HUES6 (cell line): ENCODE results near the gene OR4N5.
"Not testable (repeated sequence)": the region's sequence is repeated elsewhere in the genome, so short reads cannot be mapped to it uniquely, and the experiment has no call there.

ENCODE experiments used
- H3K27ac ChIP-seq: 2 replicates; pipeline ENCODE4 v1.7.0; 2013; ENCODE audit warnings: low read depth, mild to moderate bottlenecking, low read length, inconsistent platforms
- H3K27me3 ChIP-seq: 2 replicates; pipeline ENCODE4 v1.6.1; 2013; ENCODE audit warnings: low read length; ENCODE audit not compliant: control insufficient read depth, insufficient read depth
- H3K36me3 ChIP-seq: 2 replicates; pipeline ENCODE4 v1.6.1; 2013; ENCODE audit warnings: low read length; ENCODE audit not compliant: control insufficient read depth, insufficient read depth
- H3K4me1 ChIP-seq: 2 replicates; pipeline ENCODE4 v1.6.1; 2013; ENCODE audit warnings: low read length; ENCODE audit not compliant: control insufficient read depth, insufficient read depth
- H3K4me3 ChIP-seq: 2 replicates; pipeline ENCODE4 v1.5.1; 2013; ENCODE audit warnings: low read depth, low read length
- H3K9ac ChIP-seq: one replicate; pipeline ENCODE4 v1.6.1; 2013; ENCODE audit warnings: mild to moderate bottlenecking, low read length
- H3K9me3 ChIP-seq: 2 replicates; pipeline ENCODE4 v1.6.1; 2013; ENCODE audit warnings: low read depth, low read length; ENCODE audit not compliant: control insufficient read depth, insufficient read depth

OR4N5 gene, protein sequence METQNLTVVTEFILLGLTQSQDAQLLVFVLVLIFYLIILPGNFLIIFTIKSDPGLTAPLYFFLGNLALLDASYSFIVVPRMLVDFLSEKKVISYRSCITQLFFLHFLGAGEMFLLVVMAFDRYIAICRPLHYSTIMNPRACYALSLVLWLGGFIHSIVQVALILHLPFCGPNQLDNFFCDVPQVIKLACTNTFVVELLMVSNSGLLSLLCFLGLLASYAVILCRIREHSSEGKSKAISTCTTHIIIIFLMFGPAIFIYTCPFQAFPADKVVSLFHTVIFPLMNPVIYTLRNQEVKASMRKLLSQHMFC

GRCh38 chr14:20138520-20138919 is at the start of gene OR4N5:
Gene OR4N5 (plus strand): TSS chr14:20138820. CDS start chr14:20143736, 4,916 bp downstream.
- Histone ChIP-seq H3K27me3 (peaks cover 15% of the 10 kb centered on the region; the same call in 1 of the 2 replicates), H3K4me3 (no peak within 1 kb of the TSS), H3K9me3 (peaks cover 32% of the 10 kb centered on the region; the same call in 1 of the 2 replicates)

GRCh38 chr14:20092050-20092449 is 46.6 kb upstream of the OR4N5 start:
- Histone ChIP-seq H3K27me3 (no peaks in the 10 kb centered on the region), H3K36me3 (no peaks in the 10 kb centered on the region), H3K9me3 (peaks cover 16% of the 10 kb centered on the region; the same call in 1 of the 2 replicates), H3K27ac (no peak overlapping the region), H3K4me3 (no peak overlapping the region), H3K9ac (no peak overlapping the region), H3K4me1 (no peaks in the 10 kb centered on the region)

More at GRCh38 chr14:20138520-20138919, at the start of gene OR4N5:
- Histone ChIP-seq H3K36me3 (no peaks in the 10 kb centered on the region), H3K27ac (no peak within 1 kb of the TSS), H3K9ac (no peak within 1 kb of the TSS), H3K4me1 (no peaks in the 10 kb centered on the region)

GRCh38 chr14:20093442-20093841 is 45.2 kb upstream of the OR4N5 start:
- H3K9me3 ChIP-seq: peaks cover 16% of the 10 kb centered on the region; the same call in 1 of the 2 replicates
- no peak overlapping the region for H3K9ac ChIP-seq

DNA sequence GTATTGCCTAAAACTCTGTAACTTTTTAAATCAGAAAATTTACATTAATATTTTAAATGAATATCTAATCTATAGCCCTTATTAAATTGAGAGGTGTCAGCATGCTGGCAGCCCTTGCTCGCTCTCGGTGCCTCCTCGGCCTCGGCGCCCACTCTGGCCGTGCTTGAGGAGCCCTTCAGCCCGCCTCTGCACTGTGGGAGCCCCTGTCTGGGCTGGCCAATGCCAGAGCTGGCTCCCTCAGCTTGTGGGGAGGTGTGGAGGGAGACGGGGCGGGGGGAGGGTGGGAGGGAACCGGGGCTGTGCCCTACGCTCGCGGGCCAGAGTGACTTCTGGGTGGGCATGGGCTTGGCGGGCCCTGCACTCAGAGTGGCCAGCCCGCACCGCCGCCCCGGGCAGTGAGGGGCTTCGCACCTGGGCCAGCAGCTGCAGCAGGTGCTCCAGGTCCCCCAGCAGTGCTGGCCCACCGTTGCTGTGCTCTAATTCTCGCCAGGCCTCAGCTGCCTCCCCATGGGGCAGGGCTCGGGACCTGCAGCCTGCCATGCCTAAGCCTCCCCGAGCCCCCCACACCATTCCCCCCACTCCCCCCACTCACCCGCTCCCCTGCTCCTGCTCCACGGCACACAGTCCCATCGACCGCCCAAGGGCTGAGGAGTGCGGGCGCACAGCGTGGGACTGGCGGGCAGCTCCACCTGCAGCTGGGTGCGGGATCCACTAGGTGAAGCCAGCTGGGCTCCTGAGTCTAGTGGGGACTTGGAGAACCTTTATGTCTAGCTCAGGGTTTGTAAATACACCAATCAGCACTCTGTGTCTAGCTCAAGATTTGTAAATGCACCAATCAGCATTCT is 39.5 kb upstream of the OR4N5 start:
- H3K4me1 ChIP-seq, H3K27me3 ChIP-seq, H3K36me3 ChIP-seq, H3K4me3 ChIP-seq, H3K27ac ChIP-seq, H3K9ac ChIP-seq: not testable (repeated sequence)
- H3K9me3 ChIP-seq: peaks cover 19% of the 10 kb centered on the region

More at GRCh38 chr14:20093442-20093841, 45.2 kb upstream of the OR4N5 start:
- Histone ChIP-seq H3K4me3 (no peak overlapping the region), H3K4me1 (no peaks in the 10 kb centered on the region), H3K36me3 (no peaks in the 10 kb centered on the region), H3K27ac (no peak overlapping the region), H3K27me3 (no peaks in the 10 kb centered on the region)

- Histone ChIP-seq H3K9me3 (peaks cover 20% of the 10 kb centered on the region; the same call in 1 of the 2 replicates), H3K27ac (no peak within 1 kb of the TSS), H3K9ac (no peak within 1 kb of the TSS), H3K27me3 (no peaks in the 10 kb centered on the region; the same call in 1 of the 2 replicates), H3K36me3 (no peaks in the 10 kb centered on the region), H3K4me1 (no peaks in the 10 kb centered on the region), H3K4me3 (no peak within 1 kb of the TSS)
Observed at GRCh38 chr14:20110438-20110837, 28.2 kb upstream of the OR4N5 start, which contains the start of gene OR4K17. Gene OR4K17 (plus strand): TSS chr14:20110739. CDS start chr14:20117500, 6,761 bp downstream.

DNA sequence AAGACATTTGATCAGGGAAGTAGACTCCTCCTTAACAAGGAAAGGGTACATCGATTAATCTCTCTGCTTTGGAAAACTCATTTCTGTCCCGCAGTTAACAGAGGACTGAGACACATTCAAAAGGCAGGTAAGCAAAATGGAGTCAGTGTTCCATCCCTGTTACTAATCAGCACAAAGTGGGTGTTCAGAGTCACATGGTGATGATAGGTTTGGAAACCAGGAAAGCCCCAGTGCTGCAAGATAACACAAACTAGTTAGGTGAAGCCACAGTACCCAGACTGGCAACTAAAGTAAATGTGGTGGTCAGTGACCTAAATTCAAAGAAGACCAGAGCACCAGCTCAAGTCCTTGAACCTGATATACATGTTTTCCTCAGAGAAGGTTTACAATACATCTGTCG is 26.3 kb upstream of the OR4N5 start:
- Histone ChIP-seq H3K27me3 (no peaks in the 10 kb centered on the region; the same call in 1 of the 2 replicates), H3K9ac (no peak overlapping the region), H3K36me3 (no peaks in the 10 kb centered on the region), H3K27ac (no peak overlapping the region), H3K4me1 (no peaks in the 10 kb centered on the region), H3K9me3 (peaks cover 35% of the 10 kb centered on the region), H3K4me3 (no peak overlapping the region)

DNA sequence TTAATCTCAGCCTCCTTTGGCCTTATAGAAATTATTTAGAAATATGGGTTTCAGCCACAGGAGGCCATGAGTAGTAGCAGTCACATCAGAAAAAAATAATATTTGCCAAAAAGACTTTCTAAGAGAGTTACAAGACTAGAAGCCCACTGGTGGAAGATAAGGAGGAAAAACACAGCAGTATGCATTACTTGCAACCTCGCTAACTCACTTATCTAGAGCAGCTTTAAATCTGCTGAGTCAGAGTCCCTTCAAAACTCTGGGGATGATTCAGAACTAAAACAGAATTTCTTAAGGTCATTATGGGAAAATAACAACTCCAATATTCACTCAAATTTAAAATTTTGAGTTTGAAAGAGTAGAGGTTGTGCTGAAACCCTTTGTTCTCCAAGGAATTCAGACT is 21.9 kb upstream of the OR4N5 start:
- no peaks in the 10 kb centered on the region for H3K36me3 ChIP-seq
- H3K27ac ChIP-seq: no peak overlapping the region
- no peak overlapping the region for H3K9ac ChIP-seq
- H3K9me3 ChIP-seq: peaks cover 63% of the 10 kb centered on the region
- no peaks in the 10 kb centered on the region; the same call in 1 of the 2 replicates for H3K27me3 ChIP-seq
- no peaks in the 10 kb centered on the region for H3K4me1 ChIP-seq
- H3K4me3 ChIP-seq: no peak overlapping the region

DNA sequence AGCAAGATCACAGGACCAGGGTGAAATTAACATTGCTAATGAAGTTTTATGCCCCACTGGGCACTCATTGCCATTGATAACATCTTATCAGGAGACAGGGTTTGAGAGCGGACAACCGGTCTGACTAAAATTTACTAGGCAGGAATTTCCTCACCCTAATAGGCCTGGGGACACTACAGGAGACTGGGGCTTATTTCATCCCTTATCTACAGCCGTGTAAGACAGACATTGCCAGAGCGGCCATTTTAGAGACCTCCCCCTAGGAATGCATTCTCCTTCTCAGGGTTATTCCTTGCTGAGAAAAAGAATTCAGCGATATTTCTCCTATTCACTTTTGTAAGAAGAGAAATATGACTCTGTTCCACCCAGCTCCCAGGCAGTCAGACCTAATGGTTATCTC is 19.8 kb upstream of the OR4N5 start:
- no peaks in the 10 kb centered on the region for H3K36me3 ChIP-seq
- no peaks in the 10 kb centered on the region for H3K4me1 ChIP-seq
- no peak overlapping the region for H3K27ac ChIP-seq
- H3K4me3 ChIP-seq: no peak overlapping the region
- no peaks in the 10 kb centered on the region for H3K27me3 ChIP-seq
- H3K9ac ChIP-seq: no peak overlapping the region
- peaks cover 61% of the 10 kb centered on the region for H3K9me3 ChIP-seq

GRCh38 chr14:20143911-20144310 is 5.3 kb downstream of the OR4N5 start:
- Histone ChIP-seq H3K9ac (no peak overlapping the region), H3K36me3 (no peaks in the 10 kb centered on the region), H3K4me3 (no peak overlapping the region), H3K9me3 (peaks cover 20% of the 10 kb centered on the region; the same call in 1 of the 2 replicates), H3K27me3 (peaks cover 15% of the 10 kb centered on the region; the same call in 1 of the 2 replicates), H3K27ac (no peak overlapping the region), H3K4me1 (no peaks in the 10 kb centered on the region)

DNA sequence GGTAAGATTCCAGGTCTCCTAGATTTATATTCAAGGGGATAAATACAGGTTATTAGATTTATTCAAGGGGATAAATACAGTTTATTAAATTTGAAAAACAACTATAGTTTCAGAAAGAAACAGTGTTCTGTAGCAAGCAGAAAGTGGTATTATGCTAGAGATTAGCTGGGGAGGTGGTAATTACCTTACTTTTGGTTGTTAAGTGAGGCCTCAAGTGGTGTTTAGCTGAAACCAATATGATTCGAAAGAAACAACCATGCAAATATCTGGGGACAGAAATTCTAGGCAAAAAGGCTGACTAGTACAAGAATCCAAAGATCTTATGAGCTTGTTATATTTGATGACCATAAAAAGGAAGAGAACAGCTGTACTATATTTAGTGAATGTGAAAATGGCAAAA is 6.2 kb downstream of the OR4N5 start:
- H3K27me3 ChIP-seq: peaks cover 11% of the 10 kb centered on the region; the same call in 1 of the 2 replicates
- H3K4me1 ChIP-seq: no peaks in the 10 kb centered on the region
- no peak overlapping the region for H3K9ac ChIP-seq
- H3K27ac ChIP-seq: no peak overlapping the region
- H3K36me3 ChIP-seq: no peaks in the 10 kb centered on the region
- peaks cover 24% of the 10 kb centered on the region; the same call in 1 of the 2 replicates for H3K9me3 ChIP-seq
- H3K4me3 ChIP-seq: no peak overlapping the region

DNA sequence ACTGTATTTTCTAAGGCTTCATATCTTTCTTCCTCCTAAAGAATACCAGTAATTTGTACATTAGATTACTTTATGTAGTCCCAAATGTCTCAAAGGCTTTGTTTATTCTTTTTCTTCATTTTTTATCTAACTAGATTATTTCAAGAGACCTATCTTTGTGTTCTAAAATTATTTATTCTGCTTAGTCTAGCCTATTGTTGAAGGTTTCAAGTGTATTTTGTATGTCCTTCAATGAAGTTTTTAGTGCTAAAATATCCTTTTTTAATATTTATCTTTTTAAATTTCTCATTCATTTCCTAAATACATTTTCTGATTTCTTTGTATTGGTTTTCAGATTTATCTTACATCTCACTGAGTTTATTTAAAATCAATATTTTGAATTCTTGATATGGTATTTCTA is 25.8 kb downstream of the OR4N5 start:
- H3K9me3 ChIP-seq: peaks cover 46% of the 10 kb centered on the region; the same call in 1 of the 2 replicates
- H3K4me3 ChIP-seq: no peak overlapping the region
- no peaks in the 10 kb centered on the region for H3K4me1 ChIP-seq

More for the DNA sequence above, 25.8 kb downstream of the OR4N5 start:
- H3K9ac ChIP-seq: no peak overlapping the region
- H3K27me3 ChIP-seq: peaks cover 2% of the 10 kb centered on the region; the same call in 1 of the 2 replicates
- H3K36me3 ChIP-seq: no peaks in the 10 kb centered on the region
- no peak overlapping the region for H3K27ac ChIP-seq
